COLO668 (cell line): ENCODE results near the gene NPC1L1.
"Not testable (repeated sequence)": the region's sequence is repeated elsewhere in the genome, so short reads cannot be mapped to it uniquely, and the experiment has no call there.

ENCODE experiments used
- DNase-seq: peaks from one replicate; lab custom pipeline; 2025; ENCODE audit not compliant: unreplicated experiment; lab: John Stamatoyannopoulos, UW

Gene NPC1L1

GRCh38 chr7:44506592-44507288 lies 34.4 kb downstream of the NPC1L1 start:
- DNase-seq: not testable (repeated sequence)

GRCh38 chr7:44505595-44505994 lies 35.5 kb downstream of the NPC1L1 start:
- DNase-seq: no peak

GRCh38 chr7:44498230-44498954 lies 42.7 kb downstream of the NPC1L1 start:
- DNase-seq: no peak

GRCh38 chr7:44497155-44498027 lies 43.7 kb downstream of the NPC1L1 start:
- DNase-seq: no peak

- no peak for DNase-seq
These were observed 44.7 kb downstream of the NPC1L1 start for GRCh38 chr7:44496385-44496784.

- no peak for DNase-seq
These were observed 46.2 kb downstream of the NPC1L1 start for GRCh38 chr7:44494960-44495359.

- no peak for DNase-seq
These were observed 49.9 kb downstream of the NPC1L1 start for GRCh38 chr7:44491229-44491628.

GRCh38 chr7:44490351-44491200 lies 50.6 kb downstream of the NPC1L1 start, which contains the start of gene NUDCD3:
Gene NUDCD3, minus strand, starts transcription at chr7:44490658. Its CDS starts 58 bp downstream, at chr7:44490600.
- peak; percentile 95 for DNase-seq

GRCh38 chr7:44489955-44490350 lies 51.2 kb downstream of the NPC1L1 start:
- peak; percentile 55 for DNase-seq

- no peak for DNase-seq
These were observed 52.2 kb downstream of the NPC1L1 start for GRCh38 chr7:44488955-44489354.

GRCh38 chr7:44486693-44487092 lies 54.4 kb downstream of the NPC1L1 start:
- no peak for DNase-seq

GRCh38 chr7:44486001-44486400 lies 55.1 kb downstream of the NPC1L1 start:
- no peak for DNase-seq

GRCh38 chr7:44484482-44485313 lies 56.4 kb downstream of the NPC1L1 start:
- no peak for DNase-seq

GRCh38 chr7:44482502-44483485 lies 58.3 kb downstream of the NPC1L1 start:
- no peak for DNase-seq

- DNase-seq: no peak
These were observed 63.2 kb downstream of the NPC1L1 start for GRCh38 chr7:44477938-44478337.

GRCh38 chr7:44477063-44477830 lies 63.9 kb downstream of the NPC1L1 start:
- DNase-seq: peak; percentile 80

GRCh38 chr7:44476313-44476712 lies 64.8 kb downstream of the NPC1L1 start:
- DNase-seq: no peak

- no peak for DNase-seq
These were observed 67.8 kb downstream of the NPC1L1 start for GRCh38 chr7:44473295-44473694.
